Left lung (tissue), 10 donors: ENCODE data around the gene GRIN1. TPM values are rescaled to one million over a fixed set of nuclear protein-coding genes. Genes with fewer than 3 reads are reported as not detected.

Experiments used
- ATAC-seq: fragments of 200-7000 bp; cut with Tn5 transposase; one replicate; pipeline ENCODE4 v1.9.1; 2020; ENCODE audit warnings: moderate library complexity
- DNase-seq, 4 donors: peaks; one replicate each; pipeline ENCODE4 v3.0.0-alpha.2; 2013 to 2020
- H3K27ac ChIP-seq, 2 donors: fragments of 200-600 bp; sonication (generic) in 1 of 2; one replicate each; pipeline versions ENCODE4 v1.5.0 to v1.8.0; 2020 to 2021
- H3K27me3 ChIP-seq, 2 donors: fragments of 200-600 bp; sonication (generic) in 1 of 2; one replicate each; pipeline versions ENCODE4 v1.5.0 to v1.8.0; 2020 to 2021
- H3K36me3 ChIP-seq, 2 donors: fragments of 200-600 bp; sonication (generic) in 1 of 2; one replicate each; pipeline versions ENCODE4 v1.5.0 to v1.8.0; 2020 to 2021
- H3K4me1 ChIP-seq, 2 donors: fragments of 200-600 bp; one replicate each; pipeline ENCODE4 v1.8.0; 2021
- H3K4me3 ChIP-seq, 2 donors: fragments of 200-600 bp; sonication (generic) in 1 of 2; one replicate each; pipeline versions ENCODE4 v1.5.0 to v1.8.0; 2020 to 2021; ENCODE audit warnings: mild to moderate bottlenecking in 1 of 2
- H3K9me3 ChIP-seq, 2 donors: fragments of 200-600 bp; sonication (generic) in 1 of 2; one replicate each; pipeline versions ENCODE4 v1.5.0 to v1.8.0; 2020 to 2021
- CTCF ChIP-seq, 2 donors: fragments of 200-600 bp; sonication (generic) in 1 of 2; IDR thresholded peaks; one replicate each; pipeline versions ENCODE4 v1.5.0 to v1.8.0; 2021; ENCODE audit warnings: antibody characterized with exemption in 2 of 2
- intact Hi-C, 2 donors: fragments of 100-400 bp; cut with DNase I; formaldehyde crosslinking; loops; one replicate each; pipeline versions ENCODE4 v1.11.2 to v1.14.2; 2022
- polyA plus RNA-seq, 6 donors: library from polyadenylated mRNA; unstranded; fragments of 120-200 nt; gene quantifications; one replicate each; pipeline ENCODE4 v1.2.1, GENCODE V29; 2013; ENCODE audit not compliant: insufficient read length in 6 of 6
- total RNA-seq, 2 donors: library from RNA; stranded (reverse); fragmentation: NEBNext Ultra II Directional; extraction: Animal tissue kit (Norgen Biotek cat#: 25700); gene quantifications; one replicate each; pipeline ENCODE4 v1.2.1, GENCODE V29; 2021
- donor health status: DM: no; HTN: yes; CAD: no.
- donor health status: DM: no; HTN: no; CAD: no.

Gene GRIN1
- total and polyA plus RNA-seq, 8 donors, result 0.15 to 0.55 (median 0.28) TPM

- peaks cover 12 to 42% of the 10 kb centered on the region in 2 donors for H3K4me1 ChIP-seq
These were observed 56.7 kb downstream of the GRIN1 start for GRCh38 chr9:137195525-137196220.

GRCh38 chr9:137198051-137198901, 59.3 kb downstream of the GRIN1 start:
- Histone ChIP-seq H3K4me1 (peaks cover 12 to 62% of the 10 kb centered on the region in 2 donors), H3K27me3 (peaks cover 0 to 5% of the 10 kb centered on the region in 2 donors), H3K4me3 (peak overlapping the region; percentile 7 to 55), H3K9me3 (no peaks in the 10 kb centered on the region), H3K36me3 (no peaks in the 10 kb centered on the region), H3K27ac (peak overlapping the region; percentile 37 to 58)
- DNase-seq (peak in 1 of 4 donors; percentile 74), ATAC-seq (peak; percentile 43)
- intact Hi-C loops, result no loop called here
- TF ChIP-seq CTCF (IDR thresholded peaks at IDR 0.05), result no peak

More at GRCh38 chr9:137195525-137196220, 56.7 kb downstream of the GRIN1 start:
- no peak for TF ChIP-seq CTCF (IDR thresholded peaks at IDR 0.05)
- ATAC-seq (no peak), DNase-seq (no peak)
- Histone ChIP-seq H3K9me3 (no peaks in the 10 kb centered on the region), H3K36me3 (peaks cover 0 to 17% of the 10 kb centered on the region in 2 donors), H3K27ac (no peak overlapping the region), H3K27me3 (peaks cover 0 to 5% of the 10 kb centered on the region in 2 donors), H3K4me3 (no peak overlapping the region)
- intact Hi-C loops, result no loop called here

GRCh38 chr9:137198902-137199283, 59.9 kb downstream of the GRIN1 start:
- no peaks in the 10 kb centered on the region for H3K9me3 ChIP-seq
- H3K4me1 ChIP-seq, result peaks cover 15 to 68% of the 10 kb centered on the region in 2 donors
- peak overlapping the region; percentile 41 to 55 for H3K4me3 ChIP-seq
- H3K27ac ChIP-seq, result peak overlapping the region; percentile 31 to 58
- no peaks in the 10 kb centered on the region for H3K36me3 ChIP-seq
- peak; percentile 5 for ATAC-seq
- intact Hi-C loops, result no loop called here
- no peak for TF ChIP-seq CTCF (IDR thresholded peaks at IDR 0.05)
- no peak for DNase-seq
- peaks cover 0 to 5% of the 10 kb centered on the region in 2 donors for H3K27me3 ChIP-seq

DNA sequence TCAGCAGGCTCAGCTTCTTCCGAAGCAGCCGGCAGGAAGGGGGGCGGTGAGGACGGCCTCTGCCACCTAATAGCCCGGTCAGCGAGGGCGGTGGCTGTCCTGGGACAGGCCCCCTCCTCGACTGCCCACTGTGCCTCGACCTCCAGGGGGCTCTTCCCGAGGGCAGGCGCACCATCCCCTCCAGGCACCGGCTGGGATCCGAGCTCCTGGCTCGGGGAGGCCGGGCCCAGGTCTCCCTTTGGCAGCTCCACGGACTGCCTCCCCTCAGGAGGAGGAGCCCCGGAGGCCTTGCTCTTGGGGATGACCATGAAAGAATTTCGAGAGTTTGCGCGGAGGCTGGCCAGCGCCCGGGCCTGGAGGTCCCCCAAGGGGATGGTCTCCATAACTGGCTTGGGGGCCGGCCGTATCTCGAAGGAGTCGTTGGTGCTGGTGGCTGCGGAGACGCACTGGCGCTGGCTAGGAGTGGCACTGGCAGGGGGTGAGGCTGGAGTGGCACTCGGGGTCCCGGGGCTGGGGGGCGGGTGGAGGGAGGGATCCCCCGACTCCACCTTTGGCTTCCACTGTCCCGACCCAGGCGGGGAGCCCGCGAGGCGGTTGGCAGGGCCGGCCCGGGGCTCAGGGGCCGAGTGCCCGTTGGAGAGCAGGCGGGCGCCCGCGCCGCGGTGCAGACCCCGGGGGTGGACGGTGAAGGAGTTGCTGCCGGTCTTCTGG, 60.6 kb downstream of the GRIN1 start:
- H3K36me3 ChIP-seq, result no peaks in the 10 kb centered on the region
- peak overlapping the region; percentile 41 to 55 for H3K4me3 ChIP-seq
- H3K27ac ChIP-seq, result peak overlapping the region in 1 of 2 donors; percentile 31
- peaks cover 21 to 75% of the 10 kb centered on the region in 2 donors for H3K4me1 ChIP-seq
- DNase-seq (no peak), ATAC-seq (no peak)
- peaks cover 0 to 5% of the 10 kb centered on the region in 2 donors for H3K27me3 ChIP-seq
- TF ChIP-seq CTCF (IDR thresholded peaks at IDR 0.05), result no peak
- intact Hi-C loops, result no loop called here
- no peaks in the 10 kb centered on the region for H3K9me3 ChIP-seq
